DMS153 (cell line): Measurements from ENCODE around the gene MPZL1.
A peak's percentile ranks its signal among the peaks of the same experiment; 100 is the strongest.

Experiments used
- DNase-seq: peaks from one replicate; lab custom pipeline; 2025; lab: John Stamatoyannopoulos, UW

Gene MPZL1

GRCh38 chr1:167695756-167696561 is 25.8 kb upstream of the MPZL1 start:
- DNase-seq: no peak

DNA sequence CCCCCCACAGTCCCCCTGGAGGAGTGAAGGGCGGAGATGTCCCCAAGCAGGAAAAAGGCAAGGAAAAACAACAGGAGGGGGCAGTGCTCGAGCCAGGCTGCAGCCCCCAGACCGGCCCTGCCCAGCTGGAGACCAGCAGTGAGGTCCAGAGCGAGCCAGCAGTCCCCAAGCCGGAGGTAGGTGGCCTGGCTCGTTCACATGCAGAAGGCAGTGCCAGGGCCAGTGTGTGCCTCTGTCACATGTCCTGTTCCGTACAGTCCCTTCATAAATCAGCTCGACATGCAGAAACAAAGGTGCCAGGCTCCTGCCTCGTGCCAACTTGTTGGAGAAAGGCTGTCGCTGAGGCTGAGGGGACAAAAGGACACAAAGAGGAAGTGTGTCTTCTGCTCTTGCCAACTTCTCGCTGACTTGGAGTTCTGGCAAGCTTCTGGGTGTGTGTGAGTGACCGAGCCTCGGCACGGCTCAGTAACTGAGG is 24.1 kb upstream of the MPZL1 start:
- peak; percentile 40 for DNase-seq

DNA sequence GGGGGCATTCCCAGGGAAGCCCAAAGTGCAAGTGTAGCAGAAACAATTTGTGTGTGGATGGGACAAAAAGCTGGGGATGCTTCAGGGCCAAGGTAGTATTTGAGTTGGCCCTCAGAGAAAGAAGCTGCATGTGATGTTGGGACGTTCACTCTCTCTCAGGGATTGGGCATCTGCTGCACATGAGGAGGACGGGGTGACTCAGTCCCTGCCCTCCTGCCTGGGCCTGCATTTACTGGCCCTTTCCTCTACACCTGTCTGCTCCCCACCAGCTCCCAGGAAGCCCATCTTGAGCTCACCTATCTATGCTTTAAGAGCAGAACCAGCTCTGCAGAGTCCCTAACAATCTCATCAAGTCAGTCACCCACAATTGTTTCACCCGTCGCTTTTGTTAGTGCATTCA is 23.5 kb upstream of the MPZL1 start:
- no peak for DNase-seq

GRCh38 chr1:167701510-167701909 is 20.3 kb upstream of the MPZL1 start:
- no peak for DNase-seq

GRCh38 chr1:167703557-167703956 is 18.2 kb upstream of the MPZL1 start:
- DNase-seq: no peak

DNA sequence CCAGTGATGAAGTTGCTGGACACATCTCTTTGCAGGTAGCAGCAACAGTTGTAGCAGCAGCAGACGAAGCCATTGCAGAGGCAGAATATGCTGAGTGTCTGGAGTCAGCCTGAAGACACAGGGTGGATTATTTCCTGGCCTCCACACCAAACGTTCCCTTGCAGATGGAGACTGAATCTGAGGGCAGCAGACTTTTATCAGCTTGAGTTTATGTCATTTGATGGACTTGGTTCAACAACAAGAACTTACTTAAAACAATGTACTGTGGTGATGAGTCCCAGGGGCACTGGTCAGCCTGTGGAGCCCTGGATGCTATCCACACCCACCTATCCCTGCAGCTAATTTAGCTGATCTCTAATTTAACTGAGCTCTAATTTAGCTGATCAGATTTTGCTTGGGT is 17.1 kb upstream of the MPZL1 start:
- no peak for DNase-seq

DNA sequence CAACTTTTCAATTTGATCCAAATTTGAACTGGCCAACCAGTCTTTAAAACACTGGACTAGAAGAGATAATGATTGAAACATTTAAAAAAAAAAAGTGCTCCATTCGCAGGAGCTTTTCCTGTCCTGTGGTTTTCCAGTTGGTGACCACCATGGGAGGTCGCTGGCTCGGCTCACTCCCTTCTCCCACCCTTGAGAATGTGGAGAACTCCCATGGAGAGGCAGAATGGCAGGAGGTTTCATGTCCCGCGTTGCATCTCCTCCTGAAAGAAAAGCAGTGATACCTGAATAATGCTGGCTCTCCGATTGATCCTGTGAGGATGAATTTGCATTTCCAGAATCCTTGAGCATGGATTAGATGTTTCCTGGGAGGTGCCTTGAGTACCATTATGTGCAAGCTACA is 16.5 kb upstream of the MPZL1 start:
- no peak for DNase-seq

- no peak for DNase-seq
These were observed 15.4 kb upstream of the MPZL1 start for GRCh38 chr1:167706363-167706762.

DNA sequence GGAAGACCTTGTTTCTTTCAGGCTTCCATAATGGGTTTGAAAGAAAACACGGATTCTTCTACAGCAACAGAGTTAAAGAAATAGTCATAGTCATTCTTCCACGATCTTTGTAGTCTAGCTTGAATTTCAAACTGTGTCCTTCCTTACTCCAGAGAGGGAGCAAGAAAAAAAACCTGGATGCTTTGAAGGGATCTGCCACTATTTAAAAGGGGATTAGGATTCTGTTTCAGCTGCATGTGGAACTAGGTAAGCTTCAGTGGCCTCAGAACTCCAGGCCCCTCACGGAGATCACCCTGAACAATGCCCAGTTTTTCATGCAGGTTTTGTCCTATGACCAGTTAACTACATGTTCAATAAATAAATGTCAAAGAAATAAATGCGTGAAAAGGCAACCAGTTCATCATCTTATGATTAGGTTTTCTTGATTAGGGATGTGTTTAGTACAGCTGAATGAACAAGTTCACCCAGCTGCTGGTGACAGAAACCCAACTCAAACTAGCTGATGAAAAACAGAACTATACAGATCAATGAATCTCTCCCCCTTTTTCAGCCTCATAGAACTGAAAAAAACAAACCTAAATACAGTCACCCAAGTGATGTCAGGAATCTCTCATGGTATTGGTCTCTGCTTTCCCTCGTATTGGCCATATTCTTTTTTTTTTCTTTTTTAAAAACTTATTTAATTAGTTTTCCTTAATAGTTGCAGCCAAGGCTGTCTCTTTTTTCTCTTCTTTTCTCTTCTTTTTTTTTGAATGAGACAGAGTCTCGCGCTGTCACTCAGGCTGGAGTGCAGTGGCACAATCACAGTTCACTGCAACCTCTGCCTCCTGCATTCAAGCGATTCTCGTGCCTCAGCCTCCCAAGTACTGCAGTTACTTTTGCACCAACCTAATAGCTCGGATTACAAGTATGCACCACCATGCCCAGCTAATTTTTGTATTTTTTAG is 14.6 kb upstream of the MPZL1 start:
- no peak for DNase-seq

DNA sequence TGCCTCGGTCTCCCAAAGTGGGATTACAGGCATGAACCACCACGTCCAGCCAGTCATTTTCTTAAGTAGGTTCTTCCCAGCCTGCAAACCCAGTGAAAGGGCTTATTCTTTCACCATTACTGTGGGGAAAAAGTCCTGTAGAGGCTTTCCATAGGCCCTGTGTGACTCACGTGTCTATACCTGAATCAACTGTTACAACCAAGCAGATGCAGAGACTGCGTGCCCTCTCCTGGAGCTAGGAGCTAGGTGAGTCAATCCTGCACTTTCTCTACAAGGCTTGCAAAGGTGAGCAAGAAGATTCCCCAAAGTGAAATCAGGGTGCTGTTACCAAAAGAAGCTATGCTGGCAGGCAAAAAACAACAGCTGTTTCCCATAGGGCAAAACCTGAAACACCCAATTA is 13.8 kb upstream of the MPZL1 start:
- no peak for DNase-seq

DNA sequence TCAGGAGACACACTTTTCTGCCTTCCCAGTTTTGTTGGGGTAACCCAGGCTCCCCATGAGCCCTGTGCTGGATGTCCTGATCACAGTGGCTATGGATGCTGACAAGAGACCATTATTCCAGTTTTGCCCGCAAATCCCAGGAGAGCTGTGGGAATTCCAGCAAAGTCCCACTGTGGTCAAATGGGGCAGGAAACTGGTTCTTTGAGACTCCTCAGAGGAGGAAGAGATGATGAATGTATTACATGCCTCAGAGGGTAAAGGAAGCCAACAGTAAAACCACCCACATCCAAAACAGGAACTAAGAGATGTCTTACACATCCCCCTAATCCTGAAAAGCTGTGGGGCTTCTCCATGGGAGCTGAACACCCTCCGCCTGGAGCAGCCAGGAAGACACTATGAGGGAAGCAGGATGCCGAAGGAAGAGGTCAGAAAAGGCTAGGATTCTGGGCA is 12.8 kb upstream of the MPZL1 start:
- DNase-seq: no peak

DNA sequence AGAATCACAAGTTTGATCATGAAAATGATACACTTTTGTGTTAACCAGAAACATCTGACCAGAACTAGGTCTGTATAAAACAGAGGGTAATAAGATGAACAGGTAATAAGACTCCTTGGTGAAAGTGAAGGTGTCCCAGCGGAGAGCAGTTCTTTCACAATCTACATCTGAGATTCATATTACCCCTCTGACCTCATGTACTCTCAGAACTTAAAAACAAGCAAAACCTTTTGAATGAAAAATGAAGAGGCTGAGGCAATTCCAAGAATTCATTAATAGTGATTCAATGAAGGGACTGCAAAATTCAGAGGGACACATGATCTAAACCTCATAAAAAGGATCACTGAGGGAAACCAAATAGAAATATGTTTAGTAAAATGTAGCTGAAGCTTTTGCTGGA is 10.9 kb upstream of the MPZL1 start:
- no peak for DNase-seq

- no peak for DNase-seq
These were observed 10.0 kb upstream of the MPZL1 start for GRCh38 chr1:167711797-167712196.

- no peak for DNase-seq
These were observed 8.3 kb upstream of the MPZL1 start for GRCh38 chr1:167713330-167714081.

DNA sequence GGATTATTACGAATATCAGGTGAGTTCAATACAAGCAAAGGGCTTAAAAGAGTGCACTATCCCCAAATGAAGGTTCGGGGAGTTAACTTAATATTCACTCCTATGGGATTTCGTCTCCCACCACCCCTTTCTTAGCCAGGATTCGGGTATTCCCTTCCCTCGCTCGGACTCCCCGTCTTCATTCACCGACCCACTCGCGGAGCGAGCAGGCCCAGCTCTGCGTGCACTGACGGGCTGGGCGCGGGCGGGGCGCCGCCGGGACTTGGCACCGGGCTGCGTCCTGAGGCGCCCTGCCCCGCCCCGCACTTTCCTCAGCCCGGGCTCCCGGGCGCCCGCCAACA is 7.7 kb upstream of the MPZL1 start:
- no peak for DNase-seq

DNA sequence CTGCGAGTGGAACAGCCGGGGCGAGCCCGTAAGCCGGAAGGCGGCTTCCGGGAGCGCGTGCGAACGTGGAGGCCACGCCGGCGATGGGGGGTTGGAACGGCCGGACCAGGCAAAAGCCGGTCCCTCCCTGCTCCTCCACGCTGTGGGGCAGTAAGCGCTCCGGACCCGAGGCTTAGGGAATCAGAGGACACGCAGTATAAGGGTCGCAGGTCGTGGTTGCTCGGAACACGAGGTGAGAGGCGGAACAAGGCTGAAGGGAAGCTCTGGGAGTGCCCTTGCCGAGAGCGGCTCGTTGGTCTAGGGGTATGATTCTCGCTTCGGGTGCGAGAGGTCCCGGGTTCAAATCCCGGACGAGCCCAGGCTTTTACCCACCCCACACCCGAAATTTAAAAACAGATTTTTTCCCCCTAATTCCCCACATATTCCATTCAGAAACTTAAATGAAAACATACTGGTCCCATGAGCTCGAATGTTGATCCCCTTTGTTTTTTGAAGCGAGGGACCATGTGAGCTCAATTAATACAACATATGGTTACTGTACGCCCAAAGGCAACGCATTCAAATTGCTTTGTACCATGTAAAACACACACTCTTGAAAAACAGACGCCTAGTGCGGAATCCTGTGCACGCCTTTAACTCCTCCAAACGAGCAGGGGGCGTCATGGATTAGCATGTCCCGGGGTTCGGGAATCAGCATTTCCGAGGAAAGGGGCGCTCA is 7.2 kb upstream of the MPZL1 start:
- peak; percentile 82 for DNase-seq

GRCh38 chr1:167715157-167715999 is 6.4 kb upstream of the MPZL1 start:
- peak; percentile 91 for DNase-seq

DNA sequence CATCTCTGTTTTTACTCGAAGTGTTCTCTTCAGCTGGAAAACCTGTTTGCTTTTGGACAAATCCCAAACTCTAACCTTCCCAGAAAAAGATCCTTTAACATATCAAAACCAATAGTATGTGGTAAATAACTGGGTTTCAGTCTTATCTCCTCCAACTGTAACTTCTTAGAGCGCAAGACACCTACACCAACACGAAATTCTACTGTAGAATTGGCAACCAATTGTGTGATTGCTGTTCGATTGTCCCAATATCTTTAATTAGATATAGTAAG is 5.8 kb upstream of the MPZL1 start:
- DNase-seq: no peak

DNA sequence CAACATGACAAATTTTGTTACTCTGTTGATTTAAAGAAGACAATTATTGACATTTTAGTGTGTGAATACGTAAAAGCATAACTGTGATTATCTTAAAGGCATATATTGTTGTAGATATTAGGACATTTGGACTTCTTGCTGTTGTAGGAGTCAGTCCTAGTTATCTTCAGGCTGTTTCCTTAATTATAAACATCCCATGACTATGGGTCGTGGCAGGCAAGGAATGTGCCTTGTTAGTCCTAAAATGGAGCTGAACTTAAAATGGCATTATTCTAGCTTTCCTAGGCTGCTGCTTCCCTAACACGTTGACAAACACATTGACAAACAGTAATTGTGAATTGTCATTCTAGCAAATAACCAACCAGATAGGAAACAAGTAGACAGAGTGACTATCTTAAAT is 4.4 kb upstream of the MPZL1 start:
- no peak for DNase-seq

DNA sequence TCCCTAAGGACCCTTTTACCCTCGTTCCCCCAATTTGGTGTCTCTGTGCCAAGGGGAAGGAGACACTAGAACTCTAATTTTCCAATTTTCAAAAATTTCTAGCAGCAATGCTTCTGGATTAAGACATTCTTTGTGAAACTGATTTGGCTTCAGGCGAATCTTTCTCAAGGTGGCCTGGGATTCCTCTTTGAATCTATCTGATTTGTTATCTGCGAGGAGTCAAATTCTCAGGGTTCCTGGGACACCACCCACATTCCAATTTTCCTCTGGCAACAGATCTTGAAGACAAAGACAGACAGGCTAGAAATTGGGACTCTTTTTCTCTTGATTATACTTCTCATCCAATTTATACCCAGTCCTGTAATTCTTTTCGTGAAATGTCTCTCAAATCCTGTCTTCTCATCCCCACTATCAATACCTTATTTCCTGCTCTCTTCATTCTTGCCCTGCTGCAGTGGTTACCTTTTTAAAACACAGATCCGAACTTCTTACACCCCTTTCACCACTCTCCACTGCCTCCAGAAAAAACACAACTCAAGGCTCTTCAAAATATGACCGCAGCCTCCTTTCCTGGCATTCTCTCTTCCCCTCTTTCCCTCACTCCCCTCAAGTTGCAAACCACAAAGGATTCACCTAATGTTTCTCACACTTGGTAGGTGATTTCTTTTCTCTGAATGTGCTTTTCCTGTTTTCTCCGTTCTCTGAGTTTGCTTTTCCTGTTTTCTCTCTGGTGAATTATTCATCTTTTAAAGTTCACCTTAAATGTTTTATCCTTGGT is 2.7 kb upstream of the MPZL1 start:
- no peak for DNase-seq
